Measurements from ENCODE around the gene PPP6R1.

The PPP6R1 gene

GRCh38 chr19:55251341-55252081 lies 7.3 kb downstream of the PPP6R1 start:
- Histone ChIP-seq H3K79me1 (ENCODE audit: low read length) (no peaks in the 10 kb centered on the region), H4K91ac (ENCODE audit: low read depth, low read length) (no peak overlapping the region), H2BK120ac (ENCODE audit: insufficient read depth, low read length, poor library complexity) (no peak overlapping the region), H3K14ac (ENCODE audit: low read length) (no peak overlapping the region), H3K18ac (ENCODE audit: low read length) (peak overlapping the region; percentile 14), H2BK12ac (ENCODE audit: low read length) (no peak overlapping the region), H3K27me3 (ENCODE audit: insufficient read depth, low read length) (no peaks in the 10 kb centered on the region), H3K9me3 (ENCODE audit: insufficient read depth, low read depth, low read length) (no peaks in the 10 kb centered on the region), H2BK5ac (ENCODE audit: low read depth, low read length, poor library complexity) (no peak overlapping the region), H3K4me3 (ENCODE audit: low read depth, low read length) (no peak overlapping the region), H3K36me3 (ENCODE audit: control insufficient read depth in 1 of 2, insufficient read depth in 2 of 2, low read length in 2 of 2) (peaks cover 6 to 12% of the 10 kb centered on the region in 2 experiments), H3K9ac (ENCODE audit: low read length) (no peak overlapping the region), H3K4ac (ENCODE audit: low read depth, low read length) (peak overlapping the region; percentile 48), H4K8ac (ENCODE audit: low read depth, low read length) (no peak overlapping the region), H3K27ac (ENCODE audit: low read depth, low read length) (peak overlapping the region; percentile 19), H3K4me1 (ENCODE audit: control insufficient read depth in 1 of 2, insufficient read depth in 2 of 2, low read length in 2 of 2) (peaks cover 47 to 55% of the 10 kb centered on the region in 2 experiments), H2AFZ (ENCODE audit: insufficient read depth, low read length, poor library complexity) (no peak overlapping the region), H2AK5ac (ENCODE audit: low read length) (no peak overlapping the region), H4K12ac (ENCODE audit: low read depth, low read length) (no peak overlapping the region), H3K79me2 (ENCODE audit: control insufficient read depth, insufficient read depth, low read length, poor library complexity) (peaks cover 25% of the 10 kb centered on the region), H3K4me2 (ENCODE audit: low read length) (no peak overlapping the region), H3K23ac (ENCODE audit: low read length) (no peak overlapping the region)
- no peak for DNase-seq
- no CpG with 5 or more reads among the region's 19 CpGs for WGBS (ENCODE audit: extremely low coverage, insufficient coverage, insufficient read length)

- Histone ChIP-seq H3K79me1 (ENCODE audit: low read length) (no peaks in the 10 kb centered on the region), H4K91ac (ENCODE audit: low read depth, low read length) (no peak overlapping the region), H3K4me1 (ENCODE audit: control insufficient read depth in 1 of 2, insufficient read depth in 2 of 2, low read length in 2 of 2) (peaks cover 41 to 46% of the 10 kb centered on the region in 2 experiments), H3K23ac (ENCODE audit: low read length) (no peak overlapping the region), H3K27me3 (ENCODE audit: insufficient read depth, low read length) (no peaks in the 10 kb centered on the region), H3K27ac (ENCODE audit: low read depth, low read length) (no peak overlapping the region), H4K12ac (ENCODE audit: low read depth, low read length) (no peak overlapping the region), H3K4ac (ENCODE audit: low read depth, low read length) (peak overlapping the region; percentile 46), H3K4me3 (ENCODE audit: low read depth, low read length) (no peak overlapping the region), H3K9ac (ENCODE audit: low read length) (no peak overlapping the region), H3K9me3 (ENCODE audit: insufficient read depth, low read depth, low read length) (no peaks in the 10 kb centered on the region), H2BK120ac (ENCODE audit: insufficient read depth, low read length, poor library complexity) (no peak overlapping the region), H2BK12ac (ENCODE audit: low read length) (no peak overlapping the region), H4K8ac (ENCODE audit: low read depth, low read length) (no peak overlapping the region), H3K18ac (ENCODE audit: low read length) (peak overlapping the region; percentile 67), H2AK5ac (ENCODE audit: low read length) (no peak overlapping the region), H3K36me3 (ENCODE audit: control insufficient read depth in 1 of 2, insufficient read depth in 2 of 2, low read length in 2 of 2) (peaks cover 15 to 20% of the 10 kb centered on the region in 2 experiments), H2BK5ac (ENCODE audit: low read depth, low read length, poor library complexity) (no peak overlapping the region), H3K4me2 (ENCODE audit: low read length) (no peak overlapping the region), H3K14ac (ENCODE audit: low read length) (no peak overlapping the region), H3K79me2 (ENCODE audit: control insufficient read depth, insufficient read depth, low read length, poor library complexity) (peaks cover 15% of the 10 kb centered on the region), H2AFZ (ENCODE audit: insufficient read depth, low read length, poor library complexity) (no peak overlapping the region)
- no peak for DNase-seq
- no CpG with 5 or more reads among the region's 18 CpGs for WGBS (ENCODE audit: extremely low coverage, insufficient coverage, insufficient read length)
Measured at GRCh38 chr19:55250262-55251036, 8.4 kb downstream of the PPP6R1 start.

GRCh38 chr19:55249841-55250240 lies 9.0 kb downstream of the PPP6R1 start:
- H3K4ac ChIP-seq (ENCODE audit: low read depth, low read length), result peak overlapping the region; percentile 73

GRCh38 chr19:55248704-55249103 lies 10.1 kb downstream of the PPP6R1 start:
- DNase-seq, result no peak
- Histone ChIP-seq H4K91ac (ENCODE audit: low read depth, low read length) (peak overlapping the region; percentile 2), H3K79me2 (ENCODE audit: control insufficient read depth, insufficient read depth, low read length, poor library complexity) (peaks cover 8% of the 10 kb centered on the region), H3K9ac (ENCODE audit: low read length) (no peak overlapping the region), H2AFZ (ENCODE audit: insufficient read depth, low read length, poor library complexity) (no peak overlapping the region), H3K14ac (ENCODE audit: low read length) (no peak overlapping the region), H2BK5ac (ENCODE audit: low read depth, low read length, poor library complexity) (no peak overlapping the region), H2BK120ac (ENCODE audit: insufficient read depth, low read length, poor library complexity) (no peak overlapping the region), H3K9me3 (ENCODE audit: insufficient read depth, low read depth, low read length) (no peaks in the 10 kb centered on the region), H3K27me3 (ENCODE audit: insufficient read depth, low read length) (no peaks in the 10 kb centered on the region), H2BK12ac (ENCODE audit: low read length) (no peak overlapping the region), H3K4me3 (ENCODE audit: low read depth, low read length) (no peak overlapping the region), H3K27ac (ENCODE audit: low read depth, low read length) (no peak overlapping the region), H3K36me3 (ENCODE audit: control insufficient read depth in 1 of 2, insufficient read depth in 2 of 2, low read length in 2 of 2) (peaks cover 31 to 34% of the 10 kb centered on the region in 2 experiments), H3K23ac (ENCODE audit: low read length) (no peak overlapping the region), H3K4ac (ENCODE audit: low read depth, low read length) (no peak overlapping the region), H4K12ac (ENCODE audit: low read depth, low read length) (no peak overlapping the region), H3K18ac (ENCODE audit: low read length) (peak overlapping the region; percentile 20), H3K79me1 (ENCODE audit: low read length) (no peaks in the 10 kb centered on the region), H2AK5ac (ENCODE audit: low read length) (no peak overlapping the region), H3K4me2 (ENCODE audit: low read length) (no peak overlapping the region), H4K8ac (ENCODE audit: low read depth, low read length) (no peak overlapping the region), H3K4me1 (ENCODE audit: control insufficient read depth in 1 of 2, insufficient read depth in 2 of 2, low read length in 2 of 2) (peaks cover 41 to 44% of the 10 kb centered on the region in 2 experiments)
- no CpG with 5 or more reads among the region's 9 CpGs for WGBS (ENCODE audit: extremely low coverage, insufficient coverage, insufficient read length)

More at GRCh38 chr19:55249841-55250240, 9.0 kb downstream of the PPP6R1 start:
- H4K8ac ChIP-seq (ENCODE audit: low read depth, low read length), result no peak overlapping the region
- H4K91ac ChIP-seq (ENCODE audit: low read depth, low read length), result no peak overlapping the region
- H2AK5ac ChIP-seq (ENCODE audit: low read length), result no peak overlapping the region
- H3K4me2 ChIP-seq (ENCODE audit: low read length), result no peak overlapping the region
- H2AFZ ChIP-seq (ENCODE audit: insufficient read depth, low read length, poor library complexity), result no peak overlapping the region
- H3K14ac ChIP-seq (ENCODE audit: low read length), result no peak overlapping the region
- H3K27ac ChIP-seq (ENCODE audit: low read depth, low read length), result no peak overlapping the region
- peaks cover 13% of the 10 kb centered on the region for H3K79me2 ChIP-seq (ENCODE audit: control insufficient read depth, insufficient read depth, low read length, poor library complexity)
- peak overlapping the region; percentile 19 for H2BK12ac ChIP-seq (ENCODE audit: low read length)
- H3K23ac ChIP-seq (ENCODE audit: low read length), result no peak overlapping the region
- H4K12ac ChIP-seq (ENCODE audit: low read depth, low read length), result no peak overlapping the region
- H2BK5ac ChIP-seq (ENCODE audit: low read depth, low read length, poor library complexity), result no peak overlapping the region
- no peaks in the 10 kb centered on the region for H3K9me3 ChIP-seq (ENCODE audit: insufficient read depth, low read depth, low read length)
- peaks cover 21 to 26% of the 10 kb centered on the region in 2 experiments for H3K36me3 ChIP-seq (ENCODE audit: control insufficient read depth in 1 of 2, insufficient read depth in 2 of 2, low read length in 2 of 2)
- peak; percentile 91 to 94 for DNase-seq
- H3K4me1 ChIP-seq (ENCODE audit: control insufficient read depth in 1 of 2, insufficient read depth in 2 of 2, low read length in 2 of 2), result peaks cover 41 to 44% of the 10 kb centered on the region in 2 experiments
- no peak overlapping the region for H2BK120ac ChIP-seq (ENCODE audit: insufficient read depth, low read length, poor library complexity)
- no peak overlapping the region for H3K18ac ChIP-seq (ENCODE audit: low read length)
- H3K27me3 ChIP-seq (ENCODE audit: insufficient read depth, low read length), result no peaks in the 10 kb centered on the region
- WGBS (ENCODE audit: extremely low coverage, insufficient coverage, insufficient read length), result no CpG with 5 or more reads among the region's 11 CpGs
- no peak overlapping the region for H3K9ac ChIP-seq (ENCODE audit: low read length)
- H3K4me3 ChIP-seq (ENCODE audit: low read depth, low read length), result no peak overlapping the region
- no peaks in the 10 kb centered on the region for H3K79me1 ChIP-seq (ENCODE audit: low read length)

Measured in trophoblast cell (in vitro differentiated cells and primary cell).